Activated naive CD4-positive, alpha-beta T cell treated with anti-CD3 and anti-CD28 coated beads, Interleukin-2, amount 50 U/mL, for 24 hours (primary cell): ENCODE results near the gene PTGIS.

Experiments
- H3K27ac Mint-ChIP-seq: one replicate; pipeline ENCODE4 v1.8.0; 2021; ENCODE audit warnings: mild to moderate bottlenecking, mixed read lengths
- H3K27me3 Mint-ChIP-seq: one replicate; pipeline ENCODE4 v1.8.0; 2021; ENCODE audit warnings: mixed read lengths
- H3K36me3 Mint-ChIP-seq: one replicate; pipeline ENCODE4 v1.8.0; 2021; ENCODE audit warnings: mixed read lengths
- H3K4me1 Mint-ChIP-seq: one replicate; pipeline ENCODE4 v1.8.0; 2021; ENCODE audit warnings: mixed read lengths
- H3K4me3 Mint-ChIP-seq: one replicate; pipeline ENCODE4 v1.8.0; 2021; ENCODE audit warnings: mild to moderate bottlenecking, mixed read lengths
- H3K9me3 Mint-ChIP-seq: one replicate; pipeline ENCODE4 v1.8.0; 2021; ENCODE audit warnings: mixed read lengths

Gene PTGIS

GRCh38 chr20:49602345-49603208 is 34.6 kb upstream of the PTGIS start:
- Mint-ChIP-seq H3K27ac (no peak overlapping the region), H3K4me1 (no peaks in the 10 kb centered on the region), H3K27me3 (no peaks in the 10 kb centered on the region), H3K9me3 (no peaks in the 10 kb centered on the region), H3K36me3 (no peaks in the 10 kb centered on the region), H3K4me3 (no peak overlapping the region)

GRCh38 chr20:49601153-49601924 is 33.4 kb upstream of the PTGIS start:
- Mint-ChIP-seq H3K4me1 (no peaks in the 10 kb centered on the region), H3K36me3 (no peaks in the 10 kb centered on the region), H3K9me3 (no peaks in the 10 kb centered on the region), H3K4me3 (no peak overlapping the region), H3K27ac (no peak overlapping the region), H3K27me3 (no peaks in the 10 kb centered on the region)

GRCh38 chr20:49599746-49600113 is 31.8 kb upstream of the PTGIS start:
- Mint-ChIP-seq H3K36me3 (no peaks in the 10 kb centered on the region), H3K4me3 (no peak overlapping the region), H3K9me3 (no peaks in the 10 kb centered on the region), H3K27ac (no peak overlapping the region), H3K27me3 (no peaks in the 10 kb centered on the region), H3K4me1 (peaks cover 10% of the 10 kb centered on the region)

- H3K27ac Mint-ChIP-seq: no peak overlapping the region
- H3K4me3 Mint-ChIP-seq: no peak overlapping the region
- H3K27me3 Mint-ChIP-seq: no peaks in the 10 kb centered on the region
- no peaks in the 10 kb centered on the region for H3K36me3 Mint-ChIP-seq
- peaks cover 18% of the 10 kb centered on the region for H3K4me1 Mint-ChIP-seq
- H3K9me3 Mint-ChIP-seq: no peaks in the 10 kb centered on the region
Measured at GRCh38 chr20:49597825-49598395, 30.0 kb upstream of the PTGIS start.

- no peaks in the 10 kb centered on the region for H3K36me3 Mint-ChIP-seq
- no peaks in the 10 kb centered on the region for H3K9me3 Mint-ChIP-seq
- no peaks in the 10 kb centered on the region for H3K27me3 Mint-ChIP-seq
- H3K4me1 Mint-ChIP-seq: peaks cover 18% of the 10 kb centered on the region
- no peak overlapping the region for H3K4me3 Mint-ChIP-seq
- H3K27ac Mint-ChIP-seq: no peak overlapping the region
Measured at GRCh38 chr20:49595811-49596561, 28.0 kb upstream of the PTGIS start.

GRCh38 chr20:49595346-49595745 is 27.4 kb upstream of the PTGIS start:
- Mint-ChIP-seq H3K27me3 (no peaks in the 10 kb centered on the region), H3K4me1 (peaks cover 21% of the 10 kb centered on the region), H3K36me3 (no peaks in the 10 kb centered on the region), H3K9me3 (no peaks in the 10 kb centered on the region), H3K4me3 (no peak overlapping the region), H3K27ac (no peak overlapping the region)

- peaks cover 24% of the 10 kb centered on the region for H3K4me1 Mint-ChIP-seq
- H3K36me3 Mint-ChIP-seq: no peaks in the 10 kb centered on the region
- no peak overlapping the region for H3K4me3 Mint-ChIP-seq
- H3K9me3 Mint-ChIP-seq: no peaks in the 10 kb centered on the region
- no peaks in the 10 kb centered on the region for H3K27me3 Mint-ChIP-seq
- H3K27ac Mint-ChIP-seq: no peak overlapping the region
Measured at GRCh38 chr20:49594931-49595315, 27.0 kb upstream of the PTGIS start.

- Mint-ChIP-seq H3K4me1 (peaks cover 24% of the 10 kb centered on the region), H3K36me3 (no peaks in the 10 kb centered on the region), H3K27ac (peak overlapping the region; percentile 76)
Measured at GRCh38 chr20:49594143-49594930, 26.4 kb upstream of the PTGIS start.

GRCh38 chr20:49593466-49594142 is 25.7 kb upstream of the PTGIS start:
- Mint-ChIP-seq H3K4me3 (no peak overlapping the region), H3K9me3 (no peaks in the 10 kb centered on the region), H3K27ac (peak overlapping the region; percentile 76), H3K27me3 (no peaks in the 10 kb centered on the region), H3K36me3 (no peaks in the 10 kb centered on the region), H3K4me1 (peaks cover 24% of the 10 kb centered on the region)

More at GRCh38 chr20:49594143-49594930, 26.4 kb upstream of the PTGIS start:
- H3K9me3 Mint-ChIP-seq: no peaks in the 10 kb centered on the region
- no peaks in the 10 kb centered on the region for H3K27me3 Mint-ChIP-seq
- H3K4me3 Mint-ChIP-seq: no peak overlapping the region

- no peaks in the 10 kb centered on the region for H3K36me3 Mint-ChIP-seq
- H3K9me3 Mint-ChIP-seq: no peaks in the 10 kb centered on the region
- no peak overlapping the region for H3K27ac Mint-ChIP-seq
- no peak overlapping the region for H3K4me3 Mint-ChIP-seq
- peaks cover 24% of the 10 kb centered on the region for H3K4me1 Mint-ChIP-seq
- no peaks in the 10 kb centered on the region for H3K27me3 Mint-ChIP-seq
Measured at GRCh38 chr20:49592120-49592519, 24.2 kb upstream of the PTGIS start.

- Mint-ChIP-seq H3K4me3 (no peak overlapping the region), H3K9me3 (no peaks in the 10 kb centered on the region), H3K4me1 (peaks cover 24% of the 10 kb centered on the region), H3K27me3 (no peaks in the 10 kb centered on the region), H3K36me3 (no peaks in the 10 kb centered on the region), H3K27ac (peak overlapping the region; percentile 48)
Measured at GRCh38 chr20:49591217-49591865, 23.4 kb upstream of the PTGIS start.

- Mint-ChIP-seq H3K27me3 (no peaks in the 10 kb centered on the region), H3K4me1 (peaks cover 21% of the 10 kb centered on the region), H3K36me3 (no peaks in the 10 kb centered on the region), H3K4me3 (no peak overlapping the region), H3K9me3 (no peaks in the 10 kb centered on the region), H3K27ac (peak overlapping the region; percentile 80)
Measured at GRCh38 chr20:49590163-49591017, 22.5 kb upstream of the PTGIS start.

GRCh38 chr20:49589747-49590146 is 21.8 kb upstream of the PTGIS start:
- Mint-ChIP-seq H3K27me3 (peaks cover under 1% of the 10 kb centered on the region), H3K27ac (no peak overlapping the region), H3K36me3 (no peaks in the 10 kb centered on the region), H3K4me1 (peaks cover 15% of the 10 kb centered on the region), H3K9me3 (no peaks in the 10 kb centered on the region), H3K4me3 (no peak overlapping the region)
